Psoas muscle (tissue), 8 donors: ENCODE data around the gene RILP. TPM values are rescaled to one million over a fixed set of nuclear protein-coding genes. Genes with fewer than 3 reads are reported as not detected.

Experiments used
- ATAC-seq, 4 donors: fragments of 200-7000 bp; cut with Tn5 transposase; one replicate each; pipeline ENCODE4 v1.9.1; 2020; ENCODE audit warnings: moderate library complexity in 3 of 4, mild to moderate bottlenecking in 2 of 4
- DNase-seq, 2 donors: peaks; one replicate each; pipeline ENCODE4 v3.0.0-alpha.2; 2020
- H3K27ac ChIP-seq: fragments of 200-600 bp; one replicate; pipeline ENCODE4 v1.8.0; 2022
- H3K27me3 ChIP-seq, 3 donors: fragments of 200-600 bp in 1 of 3; one replicate each; pipeline versions ENCODE4 v1.6.1 to v1.8.0; 2013 to 2022; ENCODE audit warnings: low read length in 2 of 3, mild to moderate bottlenecking in 2 of 3, moderate library complexity in 1 of 3; ENCODE audit not compliant: insufficient read depth in 3 of 3
- H3K36me3 ChIP-seq, 2 donors: fragments of 200-600 bp in 1 of 2; one replicate each; pipeline versions ENCODE4 v1.6.1 to v1.8.0; 2013 to 2022; ENCODE audit warnings: low read depth in 1 of 2, mild to moderate bottlenecking in 1 of 2, moderate library complexity in 1 of 2; ENCODE audit not compliant: insufficient read depth in 1 of 2
- H3K4me1 ChIP-seq: fragments of 200-600 bp; one replicate; pipeline ENCODE4 v1.8.0; 2022
- H3K4me3 ChIP-seq: fragments of 200-600 bp; one replicate; pipeline ENCODE4 v1.8.0; 2022; ENCODE audit warnings: mild to moderate bottlenecking
- H3K9me3 ChIP-seq: fragments of 200-600 bp; one replicate; pipeline ENCODE4 v1.8.0; 2022
- WGBS, 3 donors: extraction: QIAGEN DNeasy Blood & Tissue Kit; methylation state at CpG; one replicate each; pipeline versions ENCODE4 v1.1.6 to v1.1.7; 2013; 5-methylcytosine and 5-hydroxymethylcytosine counted together
- intact Hi-C, 2 donors: fragments of 100-400 bp; cut with DNase I; formaldehyde crosslinking; loops; one replicate each; pipeline versions ENCODE4 v1.11.0 to v1.14.2; 2022
- long read RNA-seq, 2 donors: library from polyadenylated mRNA; unstranded; transcript quantifications; one replicate each; pipeline ENCODE4 v2.0.0, GENCODE V29; 2021
- polyA plus RNA-seq, 3 donors: library from polyadenylated mRNA; stranded (reverse); fragments of 200-250 nt; gene quantifications; one replicate each; pipeline ENCODE4 v1.2.3, GENCODE V29; 2013
- total RNA-seq, 4 donors: library from RNA; stranded (reverse); fragmentation: NEBNext Ultra II Directional in 2 of 4; extraction: Animal tissue kit (Norgen Biotek cat#: 25700) in 2 of 4; gene quantifications; one replicate each; pipeline versions ENCODE4 v1.2.1 to v1.2.4, GENCODE V29; 2021 to 2023
- TF ChIP-seq, protein P1 (sequence below): fragments of 200-600 bp; IDR thresholded peaks from one replicate; pipeline ENCODE4 v1.8.0; 2022; ENCODE audit warnings: antibody characterized with exemption
- donor health status: healthy with polysubstance abuse.
- donor health status: DM: no; HTN: no; CAD: no; lungs with moderate emphysema.
- donor health status: Bipolar disorder and iron deficiency.
- donor health status: healthy.
- donor health status: DM: yes; HTN: yes; CAD: no.
- donor health status: DM: no; HTN: no; CAD: no.
- donor health status: DM: no; HTN: no; CAD: no.
- donor health status: DM: yes; HTN: yes; CAD: no.

The RILP gene, protein sequence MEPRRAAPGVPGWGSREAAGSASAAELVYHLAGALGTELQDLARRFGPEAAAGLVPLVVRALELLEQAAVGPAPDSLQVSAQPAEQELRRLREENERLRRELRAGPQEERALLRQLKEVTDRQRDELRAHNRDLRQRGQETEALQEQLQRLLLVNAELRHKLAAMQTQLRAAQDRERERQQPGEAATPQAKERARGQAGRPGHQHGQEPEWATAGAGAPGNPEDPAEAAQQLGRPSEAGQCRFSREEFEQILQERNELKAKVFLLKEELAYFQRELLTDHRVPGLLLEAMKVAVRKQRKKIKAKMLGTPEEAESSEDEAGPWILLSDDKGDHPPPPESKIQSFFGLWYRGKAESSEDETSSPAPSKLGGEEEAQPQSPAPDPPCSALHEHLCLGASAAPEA
- total RNA-seq (10 to 100 TPM; 23.3 to 44.5 (median 29.8) TPM), polyA plus RNA-seq (10 to 100 TPM; 26.8 to 49.9 (median 39.1) TPM)
- long read RNA-seq, donor 1, transcript RILP-201 (8 exons, 1,771 nt), result major isoform, 17 of 41 reads
- long read RNA-seq, donor 1, partial matches to known transcripts, result 6 of 41 reads
- long read RNA-seq, donor 1, other reads (novel, unspliced or antisense), result 13 of 41 reads
- long read RNA-seq, donor 2, transcript RILP-201 (8 exons, 1,771 nt), result major isoform, 27 of 52 reads
- long read RNA-seq, donor 2, partial matches to known transcripts, result 13 of 52 reads
- long read RNA-seq, donor 2, other reads (novel, unspliced or antisense), result 11 of 52 reads

DNA sequence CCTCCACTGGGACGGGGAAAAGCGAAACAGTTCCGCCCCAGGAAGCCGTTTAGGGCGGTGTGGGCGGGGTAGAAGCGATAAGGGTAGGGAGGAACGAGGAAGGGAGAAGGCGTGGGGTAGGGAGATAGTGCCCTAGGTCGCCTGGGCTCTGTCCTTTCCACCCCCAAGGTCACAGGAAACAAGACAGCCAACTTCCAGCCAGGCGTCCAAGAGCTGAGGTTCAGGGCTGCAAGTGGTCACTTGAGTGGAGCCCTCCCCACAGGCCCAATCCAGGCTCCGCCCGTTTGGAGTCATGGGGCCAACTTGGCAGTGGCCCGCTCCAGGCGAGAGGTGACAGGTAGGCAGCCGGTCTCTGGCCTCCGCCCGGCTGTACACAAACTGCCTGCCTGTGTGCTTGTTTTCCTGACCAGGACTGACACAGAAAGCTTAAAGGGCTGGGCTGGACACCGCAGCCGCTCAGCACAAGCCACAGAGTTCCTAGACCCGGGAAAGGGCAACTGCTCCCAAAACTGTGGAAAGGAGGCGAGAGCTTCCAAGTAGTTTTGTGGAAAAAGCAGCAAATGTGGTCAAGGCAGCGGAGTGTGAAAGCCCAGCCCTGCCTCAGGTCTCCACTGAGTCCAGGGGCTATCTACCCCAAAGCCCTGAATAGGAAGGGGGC, at the start of gene RILP:
Gene RILP, minus strand, starts transcription at position 23 of the 658 bp plus-strand sequence. CDS start 62 bp downstream, outside the sequence.
- Histone ChIP-seq H3K27me3 (no peaks in the 10 kb centered on the region), H3K36me3 (peaks cover 12 to 77% of the 10 kb centered on the region in 2 donors), H3K9me3 (no peaks in the 10 kb centered on the region), H3K4me3 (peak within 1 kb of the TSS; percentile 90), H3K4me1 (peaks cover 23% of the 10 kb centered on the region), H3K27ac (peak within 1 kb of the TSS; percentile 100)
- WGBS, 3 donors, result 10 to 13% (median 12%) methylated on average over 22 to 23 of the region's 23 CpGs
- peak; percentile 85 to 89 for DNase-seq
- ATAC-seq, result peak; percentile 66 to 70 (median 66)
- intact Hi-C loops, result loop anchor here in 1 of 2 donors (2.0 to 5.0 kb wide), 2 partner anchors 19 to 73 kb away; no protein-coding TSS in a partner anchor
- TF ChIP-seq, protein P1, sequence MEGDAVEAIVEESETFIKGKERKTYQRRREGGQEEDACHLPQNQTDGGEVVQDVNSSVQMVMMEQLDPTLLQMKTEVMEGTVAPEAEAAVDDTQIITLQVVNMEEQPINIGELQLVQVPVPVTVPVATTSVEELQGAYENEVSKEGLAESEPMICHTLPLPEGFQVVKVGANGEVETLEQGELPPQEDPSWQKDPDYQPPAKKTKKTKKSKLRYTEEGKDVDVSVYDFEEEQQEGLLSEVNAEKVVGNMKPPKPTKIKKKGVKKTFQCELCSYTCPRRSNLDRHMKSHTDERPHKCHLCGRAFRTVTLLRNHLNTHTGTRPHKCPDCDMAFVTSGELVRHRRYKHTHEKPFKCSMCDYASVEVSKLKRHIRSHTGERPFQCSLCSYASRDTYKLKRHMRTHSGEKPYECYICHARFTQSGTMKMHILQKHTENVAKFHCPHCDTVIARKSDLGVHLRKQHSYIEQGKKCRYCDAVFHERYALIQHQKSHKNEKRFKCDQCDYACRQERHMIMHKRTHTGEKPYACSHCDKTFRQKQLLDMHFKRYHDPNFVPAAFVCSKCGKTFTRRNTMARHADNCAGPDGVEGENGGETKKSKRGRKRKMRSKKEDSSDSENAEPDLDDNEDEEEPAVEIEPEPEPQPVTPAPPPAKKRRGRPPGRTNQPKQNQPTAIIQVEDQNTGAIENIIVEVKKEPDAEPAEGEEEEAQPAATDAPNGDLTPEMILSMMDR, result no peak

DNA sequence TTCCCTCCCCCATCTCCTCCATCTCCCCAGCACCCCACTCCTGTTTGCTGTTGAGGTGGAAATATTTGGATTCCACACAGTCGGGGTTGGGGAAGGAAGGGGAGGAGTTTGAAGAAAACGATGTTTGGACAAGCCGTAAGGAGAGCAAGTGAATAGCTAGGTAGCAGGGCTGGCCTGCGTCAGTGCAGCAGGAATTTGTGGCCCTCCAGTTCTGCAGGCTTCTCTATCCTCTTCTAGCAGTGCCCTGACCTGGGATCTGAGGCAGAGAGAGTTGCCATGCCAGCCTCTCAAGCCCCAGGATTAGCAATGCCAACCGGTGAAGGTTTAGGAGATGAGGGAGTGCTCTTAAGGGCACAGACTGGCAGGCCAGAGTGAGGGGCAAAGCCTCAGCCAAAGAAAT, 48.0 kb upstream of the RILP start:
- H3K4me3 ChIP-seq, result no peak overlapping the region
- H3K9me3 ChIP-seq, result no peaks in the 10 kb centered on the region
- TF ChIP-seq, protein P1, result no peak
- 24 to 43% (median 31%) methylated on average over 5 of the region's 5 CpGs for WGBS, 3 donors
- H3K27me3 ChIP-seq, result no peaks in the 10 kb centered on the region
- H3K4me1 ChIP-seq, result no peaks in the 10 kb centered on the region
- intact Hi-C loops, result no loop called here
- peak in 2 of 4 donors; percentile 39 to 43 for ATAC-seq
- no peak for DNase-seq
- no peaks in the 10 kb centered on the region for H3K36me3 ChIP-seq
- peak overlapping the region; percentile 53 for H3K27ac ChIP-seq

DNA sequence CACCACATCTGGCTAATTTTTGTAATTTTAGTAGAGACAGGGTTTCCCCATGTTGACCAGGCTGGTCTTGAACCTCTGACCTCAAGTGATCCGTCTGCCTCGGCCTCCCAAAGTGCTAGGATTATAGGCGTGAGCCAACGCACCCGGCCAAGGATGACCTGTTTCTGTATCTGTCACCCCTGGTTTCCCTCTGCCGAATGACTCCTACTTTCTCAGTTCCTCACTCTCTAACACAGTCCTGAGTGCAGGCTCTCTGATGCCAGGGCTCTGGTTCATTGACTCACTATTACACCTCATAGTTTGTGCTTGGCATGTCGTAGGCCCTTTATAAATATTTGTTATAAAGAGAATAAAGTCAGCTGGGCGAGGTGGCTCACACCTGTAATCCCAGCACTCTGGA, 45.7 kb upstream of the RILP start:
- Histone ChIP-seq H3K4me1 (no peaks in the 10 kb centered on the region), H3K27ac (no peak overlapping the region), H3K4me3 (no peak overlapping the region), H3K36me3 (no peaks in the 10 kb centered on the region), H3K27me3 (no peaks in the 10 kb centered on the region), H3K9me3 (no peaks in the 10 kb centered on the region)
- intact Hi-C loops, result no loop called here
- DNase-seq (no peak), ATAC-seq (no peak)
- 87 to 91% (median 87%) methylated on average over 8 of the region's 8 CpGs for WGBS, 3 donors
- TF ChIP-seq, protein P1, result no peak

DNA sequence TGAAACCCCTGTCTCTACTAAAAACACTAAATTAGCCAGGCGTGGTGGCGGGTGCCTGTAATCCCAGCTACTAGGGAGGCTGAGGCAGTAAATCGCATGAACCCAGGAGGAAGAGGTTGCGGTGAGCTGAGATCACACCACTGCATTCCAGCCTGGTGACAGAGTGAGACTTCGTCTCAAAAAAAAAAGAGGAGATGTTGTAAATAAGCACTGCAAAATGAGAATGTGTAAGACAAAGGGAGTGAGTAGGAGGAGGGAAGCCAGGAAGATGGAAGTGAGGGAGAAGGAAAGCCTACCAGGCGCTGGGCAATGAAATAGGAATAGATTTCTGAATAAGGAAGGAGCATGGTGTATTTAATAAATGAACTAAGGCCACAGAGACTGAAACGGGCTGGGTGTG, 43.7 kb upstream of the RILP start:
- H3K9me3 ChIP-seq, result no peaks in the 10 kb centered on the region
- DNase-seq, result no peak
- H3K36me3 ChIP-seq, result no peaks in the 10 kb centered on the region
- no peaks in the 10 kb centered on the region for H3K4me1 ChIP-seq
- TF ChIP-seq, protein P1, result no peak
- no peak for ATAC-seq
- intact Hi-C loops, result no loop called here
- no peak overlapping the region for H3K27ac ChIP-seq
- WGBS, 3 donors, result 89 to 92% (median 89%) methylated on average over 7 of the region's 7 CpGs
- no peak overlapping the region for H3K4me3 ChIP-seq
- no peaks in the 10 kb centered on the region for H3K27me3 ChIP-seq
